Activated CD8-positive, alpha-beta memory T cell treated with anti-CD3 and anti-CD28 coated beads, Interleukin-2, amount 50 U/mL, for 24 hours (primary cell): Measurements from ENCODE around the gene NHLRC4.

ENCODE experiments used
- DNase-seq: peaks from one replicate; pipeline ENCODE4 v3.0.0-alpha.2; 2020; ENCODE audit errors: extremely low read depth

NHLRC4 gene

GRCh38 chr16:553601-554296 is 13.1 kb upstream of the NHLRC4 start:
- DNase-seq = no peak

- DNase-seq = no peak
These were observed 12.5 kb upstream of the NHLRC4 start for GRCh38 chr16:554297-554621.

- no peak for DNase-seq
These were observed 12.0 kb upstream of the NHLRC4 start for GRCh38 chr16:554640-555365.

GRCh38 chr16:555528-556473 is 11.0 kb upstream of the NHLRC4 start:
- DNase-seq = no peak

GRCh38 chr16:556474-557173 is 10.2 kb upstream of the NHLRC4 start:
- DNase-seq = no peak

GRCh38 chr16:557463-558297 is 9.1 kb upstream of the NHLRC4 start:
- DNase-seq = no peak

GRCh38 chr16:558298-559020 is 8.3 kb upstream of the NHLRC4 start:
- no peak for DNase-seq

GRCh38 chr16:559021-559380 is 7.8 kb upstream of the NHLRC4 start:
- no peak for DNase-seq

GRCh38 chr16:559411-560203 is 7.2 kb upstream of the NHLRC4 start:
- DNase-seq = no peak

GRCh38 chr16:560204-560700 is 6.6 kb upstream of the NHLRC4 start, which contains the start of gene PRR35:
Gene PRR35, plus strand, starts transcription at chr16:560394. Its CDS starts 2,901 bp downstream, at chr16:563295.
- DNase-seq = no peak

- no peak for DNase-seq
These were observed 5.9 kb upstream of the NHLRC4 start for GRCh38 chr16:560701-561412.

- DNase-seq = no peak
These were observed 5.4 kb upstream of the NHLRC4 start for GRCh38 chr16:561413-561794.

GRCh38 chr16:561957-562938 is 4.6 kb upstream of the NHLRC4 start:
- DNase-seq = no peak

GRCh38 chr16:563072-563644 is 3.6 kb upstream of the NHLRC4 start:
- DNase-seq = no peak

GRCh38 chr16:564690-565418 is 2.0 kb upstream of the NHLRC4 start:
- no peak for DNase-seq
